HepG2 (cell line): Measurements from ENCODE around the gene MIDN. TPM values are rescaled to one million over a fixed set of nuclear protein-coding genes. Genes with fewer than 3 reads are reported as not detected.

Experiments
- ATAC-seq: fragments of 200-7000 bp; cut with Tn5 transposase; 3 replicates; pipeline ENCODE4 v1.9.1; 2020; ENCODE audit warnings: mild to moderate bottlenecking, moderate library complexity
- BruUV-seq: library from RNA; stranded (reverse); fragments of 400-500 nt; replicated peaks from 2 replicates; lab custom pipeline; 2021; lab: Mats Ljungman, UMichigan
- CTCF ChIA-PET: fragments of 300-600 bp; formaldehyde crosslinking; extraction: SDS; loops from one replicate; lab custom pipeline; 2021; ENCODE audit warnings: low total read pairs, inconsistent platforms, low intra/inter-chr PET ratio; lab: Yijun Ruan, JAX
- POLR2A ChIA-PET: fragments of 350-600 bp; sonication (Branson Sonifier 250); formaldehyde crosslinking; loops from one replicate; lab custom pipeline; 2020; ENCODE audit warnings: antibody characterized with exemption, inconsistent platforms; lab: Yijun Ruan, JAX
- DNase-seq: peaks from one replicate; pipeline ENCODE4 v3.0.0-alpha.2; 2015; ENCODE audit warnings: low spot score
- FAIRE-seq: peaks from 3 replicates; lab custom pipeline; 2011; peaks lifted over from hg19 to GRCh38; lab: Jason Lieb, UNC
- H2AFZ ChIP-seq: one replicate; pipeline ENCODE4 v1.6.1; 2011; ENCODE audit warnings: low read length, inconsistent platforms
- H3K27ac ChIP-seq: fragments of 300-600 bp; 3 replicates; pipeline ENCODE4 v1.8.0; 2011; ENCODE audit warnings: mixed run types, mild to moderate bottlenecking, mixed read lengths, low read length, inconsistent platforms; ENCODE audit not compliant: insufficient read depth; ENCODE audit errors: extremely low read length
- H3K27me3 ChIP-seq, 2 experiments: fragments of 200-600 bp in 1 of 2; 2 replicates in 1 of 2; 3 replicates in 1 of 2; pipeline versions ENCODE4 v1.6.0 to v1.8.0; 2011; ENCODE audit warnings: low read length in 2 of 2, mild to moderate bottlenecking in 2 of 2, moderate library complexity in 2 of 2, inconsistent platforms in 1 of 2; ENCODE audit not compliant: insufficient read depth in 2 of 2, control insufficient read depth in 1 of 2
- H3K36me3 ChIP-seq, 2 experiments: fragments of 200-600 bp in 1 of 2; replicated peaks in 1 of 2; 2 replicates in 1 of 2; 3 replicates in 1 of 2; pipeline versions ENCODE4 v1.5.1 to v1.8.0; 2011; ENCODE audit warnings: low read length in 2 of 2, inconsistent platforms in 1 of 2; ENCODE audit not compliant: insufficient read depth in 2 of 2, control insufficient read depth in 1 of 2
- H3K4me1 ChIP-seq: 2 replicates; pipeline ENCODE4 v1.5.1; 2012; ENCODE audit warnings: low read length, inconsistent platforms; ENCODE audit not compliant: insufficient read depth
- H3K4me2 ChIP-seq: 2 replicates; pipeline ENCODE4 v1.6.0; 2011; ENCODE audit warnings: low read depth, low read length, inconsistent platforms
- H3K4me3 ChIP-seq, 3 experiments: fragments of 200-600 bp in 1 of 3; sonication (generic), shearing (Covaris generic) in 1 of 3; replicated peaks in 1 of 3; 2 replicates each; pipeline ENCODE4 v1.5.1; 2011 to 2016; ENCODE audit warnings: low read length in 3 of 3, inconsistent platforms in 2 of 3, low read depth in 2 of 3, mild to moderate bottlenecking in 2 of 3, control low read depth in 1 of 3, mixed read lengths in 1 of 3; ENCODE audit not compliant: insufficient read depth in 1 of 3
- H3K79me2 ChIP-seq: one replicate; pipeline ENCODE4 v1.6.1; 2011; ENCODE audit warnings: low read length, inconsistent platforms; ENCODE audit not compliant: insufficient read depth
- H3K9ac ChIP-seq: 2 replicates; pipeline ENCODE4 v1.6.0; 2011; ENCODE audit warnings: mild to moderate bottlenecking, low read depth, low read length, inconsistent platforms; ENCODE audit not compliant: insufficient read depth
- H3K9me3 ChIP-seq: 2 replicates; pipeline ENCODE4 v1.5.1; 2012; ENCODE audit warnings: mild to moderate bottlenecking, low read length
- H4K20me1 ChIP-seq: 2 replicates; pipeline ENCODE4 v1.6.0; 2011; ENCODE audit warnings: inconsistent platforms, mild to moderate bottlenecking, low read length, moderate library complexity; ENCODE audit not compliant: insufficient read depth
- CSRNP1 ChIP-seq: sonication (generic); formaldehyde crosslinking; IDR thresholded peaks from 2 replicates; pipeline ENCODE4 v1.8.1; 2023; ENCODE audit warnings: mild to moderate bottlenecking, missing genetic modification reagents
- FOXC1 ChIP-seq: sonication (generic); formaldehyde crosslinking; IDR thresholded peaks from 2 replicates; pipeline ENCODE4 v1.8.0; 2022; ENCODE audit warnings: mild to moderate bottlenecking, missing genetic modification reagents, borderline replicate concordance
- HMG20A ChIP-seq: IDR thresholded peaks from 2 replicates; pipeline ENCODE4 v1.6.1; 2016; ENCODE audit warnings: borderline replicate concordance
- JUN ChIP-seq: sonication (generic); formaldehyde crosslinking; IDR thresholded peaks from 2 replicates; pipeline ENCODE4 v1.4.0; 2020; ENCODE audit warnings: mild to moderate bottlenecking, missing genetic modification reagents
- KDM3A ChIP-seq: IDR thresholded peaks from 2 replicates; pipeline ENCODE4 v1.6.1; 2018; ENCODE audit warnings: low read depth, missing compliant biosample characterization
- SPEN ChIP-seq: sonication (generic); formaldehyde crosslinking; IDR thresholded peaks from 2 replicates; pipeline ENCODE4 v1.5.1; 2020; ENCODE audit warnings: low read depth, mild to moderate bottlenecking, missing genetic modification reagents
- ZFP91 ChIP-seq: sonication (generic); formaldehyde crosslinking; IDR thresholded peaks from 2 replicates; pipeline ENCODE4 v1.9.0; 2022; ENCODE audit warnings: missing genetic modification reagents, mild to moderate bottlenecking, borderline replicate concordance
- ZFYVE20 ChIP-seq: sonication (generic); formaldehyde crosslinking; IDR thresholded peaks from 2 replicates; pipeline ENCODE4 v1.8.0; 2023; ENCODE audit warnings: low read depth, mild to moderate bottlenecking, moderate library complexity, missing genetic modification reagents, borderline replicate concordance
- WGBS: methylation state at CpG from one replicate; pipeline ENCODE4 v1.1.6; 2017; ENCODE audit warnings: low lambda C conversion rate; 5-methylcytosine and 5-hydroxymethylcytosine counted together
- in situ Hi-C: cut with HindIII; loops from 2 replicates; pipeline ENCODE4 v1.10.0; 2017; ENCODE audit warnings: low pct_unique_long_range_greater_than_20kb; ENCODE audit not compliant: extremely low pct_ligation_motif_present
- intact Hi-C: fragments of 100-400 bp; cut with micrococcal nuclease; formaldehyde crosslinking; loops from one replicate; pipeline ENCODE4 v1.10.0; 2022; ENCODE audit not compliant: unreplicated experiment
- polyA plus RNA-seq, 8 experiments: library from polyadenylated mRNA; depleted of rRNA in 3 of 8; stranded (reverse) in 7 of 8; unstranded in 1 of 8; fragments of >200 nt; fragmentation: Illumina TruSeq in 4 of 8; extraction: Trizol in 4 of 8; gene quantifications; 2 replicates each; pipeline versions ENCODE4 v1.2.1 to v1.2.3, GENCODE V29; 2011 to 2016; ENCODE audit warnings: low read depth in 4 of 8, missing spikeins in 1 of 8, mixed read lengths in 1 of 8; ENCODE audit not compliant: insufficient read depth in 1 of 8
- total RNA-seq, 5 experiments: library from RNA; depleted of rRNA; stranded (reverse); fragments of >200 nt; fragmentation: Illumina TruSeq; extraction: Trizol; gene quantifications; 2 replicates each; pipeline ENCODE4 v1.2.3, GENCODE V29; 2016; ENCODE audit warnings: low read depth in 1 of 5
- TF ChIP-seq, protein P1 (sequence below), 2 experiments: sonication (generic) in 1 of 2; formaldehyde crosslinking in 1 of 2; IDR thresholded peaks; 2 replicates each; pipeline versions ENCODE4 v1.6.1 to v1.9.0; 2014 to 2022; ENCODE audit warnings: antibody characterized with exemption in 1 of 2, borderline replicate concordance in 1 of 2, inconsistent platforms in 1 of 2, low read depth in 1 of 2, missing genetic modification reagents in 1 of 2
- TF ChIP-seq, protein P2 (sequence below): IDR thresholded peaks from 2 replicates; pipeline ENCODE4 v1.6.1; 2016; ENCODE audit warnings: low read depth, borderline replicate concordance

The MIDN gene
- total and polyA plus RNA-seq, 2 of the 13 experiments (the other 11 are each of a cell fraction or from before 2014, with no cell fraction given) = 8.4 to 18.0 TPM

- no peak for FAIRE-seq
- TF ChIP-seq SPEN (peak; percentile 12; the same call in 1 of the 2 replicates), FOXC1 (CRISPR knock-in tag) (peak; percentile 55; the same call in 1 of the 2 replicates), KDM3A (CRISPR knock-in tag) (no peak), ZFYVE20 (CRISPR knock-in tag) (no peak), JUN (no peak), CSRNP1 (CRISPR knock-in tag) (peak; percentile 33; the same call in 1 of the 2 replicates), ZFP91 (CRISPR knock-in tag) (0 out of 2 replicates have a peak, but pooled peaks have one; percentile 25), HMG20A (no peak)
- TF ChIP-seq, protein P1, sequence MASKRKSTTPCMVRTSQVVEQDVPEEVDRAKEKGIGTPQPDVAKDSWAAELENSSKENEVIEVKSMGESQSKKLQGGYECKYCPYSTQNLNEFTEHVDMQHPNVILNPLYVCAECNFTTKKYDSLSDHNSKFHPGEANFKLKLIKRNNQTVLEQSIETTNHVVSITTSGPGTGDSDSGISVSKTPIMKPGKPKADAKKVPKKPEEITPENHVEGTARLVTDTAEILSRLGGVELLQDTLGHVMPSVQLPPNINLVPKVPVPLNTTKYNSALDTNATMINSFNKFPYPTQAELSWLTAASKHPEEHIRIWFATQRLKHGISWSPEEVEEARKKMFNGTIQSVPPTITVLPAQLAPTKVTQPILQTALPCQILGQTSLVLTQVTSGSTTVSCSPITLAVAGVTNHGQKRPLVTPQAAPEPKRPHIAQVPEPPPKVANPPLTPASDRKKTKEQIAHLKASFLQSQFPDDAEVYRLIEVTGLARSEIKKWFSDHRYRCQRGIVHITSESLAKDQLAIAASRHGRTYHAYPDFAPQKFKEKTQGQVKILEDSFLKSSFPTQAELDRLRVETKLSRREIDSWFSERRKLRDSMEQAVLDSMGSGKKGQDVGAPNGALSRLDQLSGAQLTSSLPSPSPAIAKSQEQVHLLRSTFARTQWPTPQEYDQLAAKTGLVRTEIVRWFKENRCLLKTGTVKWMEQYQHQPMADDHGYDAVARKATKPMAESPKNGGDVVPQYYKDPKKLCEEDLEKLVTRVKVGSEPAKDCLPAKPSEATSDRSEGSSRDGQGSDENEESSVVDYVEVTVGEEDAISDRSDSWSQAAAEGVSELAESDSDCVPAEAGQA (IDR thresholded peaks at IDR 0.05; ENCODE audit: low read depth) = no peak
- TF ChIP-seq, protein P1 (CRISPR knock-in tag; IDR thresholded peaks at IDR 0.05; ENCODE audit: borderline replicate concordance) = no peak
- TF ChIP-seq, protein P2, sequence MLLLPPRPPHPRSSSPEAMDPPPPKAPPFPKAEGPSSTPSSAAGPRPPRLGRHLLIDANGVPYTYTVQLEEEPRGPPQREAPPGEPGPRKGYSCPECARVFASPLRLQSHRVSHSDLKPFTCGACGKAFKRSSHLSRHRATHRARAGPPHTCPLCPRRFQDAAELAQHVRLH (CRISPR knock-in tag) = 0 out of 2 replicates have a peak, but pooled peaks have one; percentile 6
Observed at GRCh38 chr19:1286487-1287353, 38.3 kb downstream of the MIDN start.

More at GRCh38 chr19:1286487-1287353, 38.3 kb downstream of the MIDN start:
- no peak overlapping the region for H2AFZ ChIP-seq
- H3K27me3 ChIP-seq = no peaks in the 10 kb centered on the region; a peak in 1 of 5 replicates
- H3K9me3 ChIP-seq = no peaks in the 10 kb centered on the region
- no TSS peak for BruUV-seq
- H3K4me3 ChIP-seq = peak overlapping the region; percentile 75 to 89 (median 82)
- 6% methylated on average over 3 of the region's 38 CpGs for WGBS
- ATAC-seq (no peak), DNase-seq (no peak)
- ChIA-PET POLR2A (interaction anchor here (0.6 to 1.7 kb wide), 4 partner anchors 12 to 58 kb away, joined by 3 to 8 read pairs (median 4); partner anchors contain the start of genes CIRBP and FAM174C), CTCF (no interaction called here)
- intact Hi-C loops (no loop called here), in situ Hi-C loops (no loop called here)
- H3K79me2 ChIP-seq = peaks cover 45% of the 10 kb centered on the region
- H4K20me1 ChIP-seq = no peaks in the 10 kb centered on the region
- H3K9ac ChIP-seq = peak overlapping the region; percentile 71
- H3K4me1 ChIP-seq = peaks cover 76% of the 10 kb centered on the region
- peak overlapping the region; percentile 81 for H3K4me2 ChIP-seq
- H3K36me3 ChIP-seq = peaks cover 0 to 3% of the 10 kb centered on the region in 2 experiments; a peak in 1 of 5 replicates
- H3K27ac ChIP-seq = peak overlapping the region; percentile 52
